ENCODE data around the gene SRXN1.
A peak's percentile ranks its signal among the peaks of the same experiment; 100 is the strongest.

SRXN1 gene

DNA sequence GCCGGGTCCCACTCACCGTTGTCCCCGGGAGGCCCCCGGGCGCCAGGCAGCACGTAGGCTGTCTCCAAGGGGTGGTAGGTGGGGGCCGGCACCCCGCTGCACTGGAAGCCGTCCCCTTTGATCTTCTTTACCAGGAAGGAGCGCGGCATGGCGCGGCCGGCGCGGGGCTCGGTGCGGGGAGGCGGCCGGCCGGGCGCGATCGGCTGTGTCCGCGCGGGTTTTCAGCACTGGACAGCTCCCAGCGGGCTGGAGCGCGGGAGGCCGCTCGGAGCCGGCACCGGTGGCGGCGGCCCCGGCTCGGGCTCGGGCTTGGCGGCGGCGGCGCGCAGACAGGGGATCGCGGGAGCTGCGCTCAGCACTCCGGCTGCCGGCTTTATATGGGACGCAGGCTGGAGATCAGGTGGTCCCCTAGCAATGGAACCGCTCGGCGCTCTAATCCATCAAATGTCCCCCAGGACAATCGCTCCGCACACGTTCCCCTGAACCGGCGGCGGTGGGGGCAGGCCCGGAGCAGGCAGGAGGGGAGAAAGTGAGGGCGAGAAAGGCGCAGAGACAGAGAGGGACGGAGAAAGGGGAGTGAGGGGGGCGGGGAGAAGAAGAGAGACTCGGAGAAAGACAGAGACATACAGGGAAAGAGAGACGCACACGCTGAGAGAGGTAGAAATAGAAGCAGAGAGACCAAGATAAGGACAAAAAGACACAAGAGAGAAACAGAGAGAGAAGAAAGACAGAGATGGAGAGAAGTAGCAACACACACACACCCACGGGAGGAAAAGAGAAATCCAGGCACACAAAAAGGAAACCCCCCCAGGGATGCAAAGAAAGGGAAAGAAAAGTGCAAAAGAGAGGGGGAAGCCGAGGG lies 22.7 kb upstream of the SRXN1 start, which contains the start of gene SCRT2:
Gene SCRT2 (minus strand): TSS at position 350 of the 862 bp plus-strand sequence. CDS start 201 bp downstream, at position 149.
- peak; percentile 38 for DNase-seq (ENCODE audit: low read depth)

DNA sequence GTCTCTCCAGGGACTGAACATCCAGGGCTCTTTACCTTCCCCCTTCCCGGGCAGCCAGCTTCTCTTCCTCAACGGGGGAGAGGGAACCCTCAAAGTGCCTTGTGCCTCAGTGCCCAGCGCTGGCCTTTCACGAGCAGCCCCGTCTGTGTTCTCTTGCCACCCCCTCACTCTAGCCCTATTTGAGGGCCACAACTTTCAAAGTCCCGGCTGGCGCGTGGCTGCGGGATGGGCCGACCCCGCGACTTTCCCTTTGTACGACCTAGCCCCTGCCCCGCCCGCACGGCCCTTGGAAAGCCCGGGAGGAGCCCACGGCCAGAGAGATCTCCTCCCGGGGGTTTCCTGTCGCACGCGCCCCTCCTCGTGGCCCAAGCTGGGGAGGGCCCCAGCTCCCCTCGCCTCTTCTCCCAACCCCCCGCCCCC lies 22.0 kb upstream of the SRXN1 start:
- DNase-seq (ENCODE audit: low read depth), result no peak

DNA sequence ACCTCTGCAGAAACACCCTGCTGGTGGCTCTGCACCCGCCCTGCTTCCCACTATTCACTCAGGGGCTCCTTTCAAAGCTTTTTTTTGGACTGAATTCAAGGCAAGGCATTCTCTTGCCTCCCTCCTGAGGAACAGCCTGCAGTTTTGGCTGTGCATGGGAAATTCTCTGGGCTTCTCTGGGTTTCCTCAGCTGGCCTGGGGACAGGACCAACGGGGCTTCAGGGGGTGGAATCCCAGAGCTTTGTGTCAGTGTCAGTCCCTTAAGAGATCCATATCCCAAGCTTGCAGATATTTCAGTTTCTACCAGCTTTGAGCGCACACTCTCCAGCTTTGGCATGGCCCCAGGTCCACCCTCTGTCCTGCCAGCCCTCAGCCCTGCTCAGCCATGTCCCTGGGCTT lies 20.6 kb upstream of the SRXN1 start:
- DNase-seq (ENCODE audit: low read depth), result no peak

DNA sequence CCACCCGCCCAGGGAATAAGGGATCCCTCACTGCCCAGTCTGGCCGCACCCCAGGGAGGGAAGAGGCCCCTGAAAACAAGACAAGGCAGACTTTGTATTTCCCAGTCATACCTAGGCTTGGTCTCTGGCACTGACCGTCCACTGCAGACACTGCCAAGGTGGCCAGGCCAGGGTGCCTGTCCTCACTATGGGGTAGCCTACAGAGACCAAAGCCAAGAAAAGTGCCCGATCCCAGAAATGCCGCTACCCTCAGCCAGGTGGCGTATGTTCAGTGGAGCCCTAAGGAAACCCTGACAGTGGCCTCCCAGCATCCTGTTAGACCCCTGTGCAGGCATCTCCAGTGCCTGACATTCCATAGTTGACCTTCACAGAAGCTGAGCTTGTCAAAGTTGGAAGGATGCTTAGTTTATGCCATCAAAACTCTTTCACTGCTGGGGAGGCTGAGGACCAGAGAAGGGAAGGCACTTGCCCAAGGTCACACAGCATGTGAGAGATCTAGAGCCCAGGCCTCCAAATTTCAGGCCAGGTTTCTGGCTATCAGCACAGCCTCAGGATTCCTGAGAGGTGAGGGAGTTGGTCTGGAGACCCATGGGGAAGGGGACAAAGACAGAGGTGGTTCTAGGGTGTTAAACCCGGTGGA lies 20.1 kb upstream of the SRXN1 start:
- DNase-seq (ENCODE audit: low read depth), result no peak

DNA sequence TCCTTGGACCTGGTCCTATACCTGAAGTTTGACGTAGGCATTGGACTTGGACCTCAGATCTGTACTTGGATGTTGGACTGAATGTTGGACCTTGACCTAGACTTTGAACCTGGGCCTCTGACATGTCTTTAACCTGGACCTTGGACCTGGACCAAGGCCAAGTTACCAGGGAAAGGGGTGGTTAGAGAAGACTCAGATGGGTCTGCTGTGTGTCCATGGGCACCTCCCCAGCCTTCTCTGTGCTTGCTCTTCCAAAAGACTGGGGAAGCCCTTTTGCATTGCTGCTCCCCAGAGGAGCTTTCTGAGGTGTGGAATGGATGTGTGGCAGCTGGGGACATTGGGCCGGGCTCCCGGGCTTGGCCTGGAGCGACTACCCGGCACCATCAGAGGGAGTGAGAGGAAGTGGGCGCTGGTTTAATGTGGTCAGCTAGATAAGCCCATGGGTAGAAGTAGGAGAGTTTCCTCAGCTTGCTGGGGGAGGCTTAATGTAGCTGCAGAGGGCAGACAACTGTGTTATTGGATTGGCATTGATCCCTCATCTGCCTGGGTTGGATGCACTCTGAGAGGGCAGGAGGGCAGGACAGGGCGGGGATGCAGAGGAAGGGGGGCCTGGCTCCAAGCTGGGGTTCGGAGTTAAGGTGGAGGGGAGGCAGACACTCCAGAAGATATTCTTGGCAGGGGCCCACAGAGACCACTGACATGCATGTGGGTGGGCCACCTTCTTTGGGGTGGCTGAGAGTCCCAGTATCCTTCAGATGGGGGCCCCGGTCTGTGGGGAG lies 18.4 kb upstream of the SRXN1 start:
- DNase-seq (ENCODE audit: low read depth), result no peak

DNA sequence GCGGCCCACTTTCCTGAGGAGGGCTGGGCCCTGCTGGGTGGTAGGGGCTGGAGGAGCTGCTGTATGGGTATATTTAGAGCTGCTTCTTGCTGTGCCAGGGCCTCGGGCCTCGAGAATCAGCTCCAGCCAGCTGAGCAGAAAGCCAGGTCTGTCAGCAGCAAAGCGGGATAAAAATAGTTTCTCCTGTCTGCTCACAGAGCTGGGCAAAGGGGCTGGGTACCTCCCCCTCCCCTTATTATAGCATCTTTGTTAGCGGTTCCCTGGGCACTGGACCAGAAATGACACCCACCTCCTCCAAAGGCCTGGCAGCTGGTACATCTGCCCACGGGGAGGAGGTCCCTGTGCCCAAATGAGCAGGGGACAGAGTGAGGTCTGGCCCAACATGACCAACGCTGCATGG lies 16.6 kb upstream of the SRXN1 start:
- DNase-seq (ENCODE audit: low read depth), result no peak

- DNase-seq (ENCODE audit: low read depth), result no peak
Measured at GRCh38 chr20:668638-669037, 15.6 kb upstream of the SRXN1 start.

GRCh38 chr20:668050-668449 lies 15.1 kb upstream of the SRXN1 start:
- DNase-seq (ENCODE audit: low read depth), result no peak

DNA sequence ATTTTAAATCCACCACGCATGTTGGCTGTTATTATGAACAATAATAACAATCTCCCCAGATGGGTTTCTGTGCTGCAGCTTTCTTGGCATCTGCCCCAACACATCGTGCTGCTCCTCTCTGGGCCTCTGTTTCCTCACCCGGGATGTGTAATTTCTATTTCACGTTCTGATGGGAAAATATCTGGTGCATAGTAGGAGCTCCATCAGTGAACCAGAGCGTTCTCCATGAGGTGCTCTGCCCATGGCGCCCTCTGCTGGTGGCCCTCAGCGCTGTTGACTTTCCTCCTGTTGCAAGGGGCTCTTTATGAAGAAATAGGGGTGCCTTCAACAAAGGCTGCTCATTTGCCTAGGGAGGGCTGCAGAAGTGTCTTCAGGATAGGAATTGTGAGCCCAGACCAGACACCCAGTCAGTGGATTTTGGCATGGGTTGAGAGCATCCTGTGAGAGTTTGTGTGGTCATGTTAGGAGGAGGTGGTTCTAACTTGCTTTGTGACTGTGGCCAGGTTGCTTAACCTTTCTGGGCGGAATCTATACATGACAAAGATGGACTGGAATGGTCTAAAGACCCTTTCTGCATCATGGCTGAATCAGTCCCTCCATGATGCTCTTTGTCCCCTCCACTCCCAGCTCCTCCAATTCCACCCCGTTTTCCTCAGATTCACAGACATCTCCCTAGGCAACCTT lies 14.5 kb upstream of the SRXN1 start:
- peak; percentile 42 for DNase-seq (ENCODE audit: low read depth)

DNA sequence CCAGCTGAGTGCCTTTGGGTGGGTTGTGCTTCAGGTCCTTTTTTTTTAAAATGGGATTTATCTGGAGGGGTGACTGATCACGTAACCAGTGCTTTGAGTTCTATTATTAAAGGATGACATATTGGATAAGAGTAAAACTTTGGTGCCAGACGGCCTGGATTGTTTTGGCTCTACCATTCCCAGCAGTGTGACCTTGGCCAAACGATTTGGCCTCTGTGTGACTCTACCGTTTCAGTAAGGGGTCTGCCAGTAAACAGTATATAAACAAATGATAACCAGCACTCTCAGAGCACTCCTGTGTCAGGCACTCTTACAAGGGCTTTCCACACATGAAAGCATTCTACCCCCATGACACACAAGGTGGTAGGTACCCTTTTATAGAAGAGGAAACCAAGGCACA lies 13.9 kb upstream of the SRXN1 start:
- no peak for DNase-seq (ENCODE audit: low read depth)

- DNase-seq (ENCODE audit: low read depth), result no peak
Measured at GRCh38 chr20:665276-665675, 12.3 kb upstream of the SRXN1 start.

GRCh38 chr20:664576-664975 lies 11.6 kb upstream of the SRXN1 start:
- no peak for DNase-seq (ENCODE audit: low read depth)

DNA sequence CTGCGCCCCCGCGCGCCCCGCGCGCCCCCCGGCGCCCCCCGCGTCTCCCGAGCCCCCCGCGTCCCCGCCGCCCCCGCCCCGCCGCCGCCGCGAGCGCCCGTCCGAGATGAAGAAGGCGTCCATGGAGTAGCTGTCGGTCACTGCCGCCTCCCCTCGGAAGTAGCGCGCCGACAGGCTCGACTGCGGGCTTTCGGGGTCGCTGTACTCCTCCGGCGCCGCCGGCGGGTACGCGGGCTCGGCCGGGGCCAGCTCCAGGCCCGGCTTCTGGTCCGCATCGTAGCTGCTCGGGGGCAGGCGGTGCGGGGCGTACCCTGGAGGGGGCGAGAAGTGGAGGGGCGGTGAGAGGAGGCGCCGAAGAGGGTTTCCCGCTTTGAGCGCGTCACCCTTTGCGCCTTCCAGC lies 11.2 kb upstream of the SRXN1 start:
- DNase-seq (ENCODE audit: low read depth), result no peak

DNA sequence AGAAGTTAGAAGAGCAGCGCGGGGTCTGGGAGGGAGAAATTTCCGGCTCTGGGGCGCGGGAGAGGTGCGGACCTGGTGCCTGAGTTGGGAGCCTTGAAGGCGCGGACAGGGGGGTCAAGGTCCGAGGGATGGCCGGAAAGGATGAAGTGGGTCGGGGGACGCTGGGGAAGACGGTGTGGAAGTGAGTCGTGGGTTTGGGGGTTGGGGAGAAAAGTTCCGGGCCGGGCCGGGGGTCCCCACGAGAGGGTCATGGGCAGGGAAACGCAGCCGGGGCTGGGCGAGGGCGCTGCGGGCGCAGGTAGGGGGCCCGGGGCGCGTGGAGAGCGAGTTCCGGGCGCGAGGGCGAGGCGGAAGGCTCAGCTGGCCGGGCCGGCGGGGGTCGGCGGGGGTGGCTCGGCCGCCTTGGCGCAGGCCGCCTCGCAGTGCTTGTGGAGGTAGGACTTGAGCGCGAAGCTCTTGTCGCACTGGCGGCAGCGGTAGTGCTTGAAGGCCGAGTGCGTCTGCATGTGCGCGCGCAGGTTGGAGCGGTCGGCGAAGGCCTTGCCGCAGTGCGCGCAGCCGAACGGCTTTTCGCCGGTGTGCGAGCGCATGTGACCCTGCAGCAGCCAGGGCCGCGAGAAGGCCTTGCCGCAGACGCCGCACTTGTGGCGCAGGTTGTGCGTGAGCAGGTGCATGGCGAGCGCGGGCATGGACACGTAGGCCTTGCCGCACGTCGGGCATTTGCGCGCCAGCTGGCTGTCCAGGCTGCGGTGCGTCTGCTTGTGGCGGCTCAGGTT lies 10.5 kb upstream of the SRXN1 start:
- no peak for DNase-seq (ENCODE audit: low read depth)

DNA sequence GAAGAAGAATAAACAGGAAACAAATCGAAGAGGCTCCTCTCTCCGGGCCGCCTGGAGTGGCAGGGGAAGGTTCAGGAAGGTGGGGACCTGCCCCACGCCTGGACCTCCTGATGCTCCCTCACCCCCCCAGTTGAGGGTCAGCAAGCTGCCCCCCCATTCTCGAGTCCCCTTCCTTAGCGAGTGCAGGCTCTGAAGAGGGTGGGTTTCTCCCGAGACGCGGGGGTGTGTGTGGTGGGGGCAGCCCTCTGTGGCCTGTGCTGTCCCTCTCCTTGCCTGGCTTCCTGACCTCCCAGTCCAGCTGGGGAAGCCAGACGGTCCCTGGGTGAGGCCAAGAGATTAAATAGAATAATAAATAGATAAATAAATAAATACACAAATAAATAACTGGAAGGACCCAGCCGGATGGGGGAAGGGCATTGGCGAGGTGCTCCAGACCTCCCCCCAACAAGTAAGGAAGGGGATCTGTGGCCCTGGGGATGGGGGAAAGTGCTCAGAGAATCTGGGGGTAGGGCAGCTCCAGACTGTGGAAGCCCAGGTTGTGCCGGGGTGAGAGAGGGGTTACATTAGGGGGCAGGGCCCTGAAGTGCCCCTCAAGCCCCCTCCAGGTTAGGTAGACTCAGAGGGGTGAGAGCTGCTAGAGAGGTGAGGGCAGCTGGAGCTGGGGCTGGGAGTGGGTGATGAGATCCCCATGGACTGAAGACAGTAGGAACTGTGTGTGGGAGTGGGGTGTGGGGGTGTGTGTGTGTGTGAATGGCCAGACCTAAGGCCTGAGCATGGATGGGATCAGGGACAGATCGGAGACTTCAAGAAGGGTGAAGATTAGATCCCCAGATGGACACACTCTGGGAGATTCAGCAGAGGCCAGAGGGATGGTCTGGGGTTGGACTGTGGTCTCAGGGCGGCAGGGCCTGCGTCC lies 9.5 kb upstream of the SRXN1 start:
- DNase-seq (ENCODE audit: low read depth), result no peak

GRCh38 chr20:661474-662270 lies 8.7 kb upstream of the SRXN1 start:
- DNase-seq (ENCODE audit: low read depth), result no peak

DNA sequence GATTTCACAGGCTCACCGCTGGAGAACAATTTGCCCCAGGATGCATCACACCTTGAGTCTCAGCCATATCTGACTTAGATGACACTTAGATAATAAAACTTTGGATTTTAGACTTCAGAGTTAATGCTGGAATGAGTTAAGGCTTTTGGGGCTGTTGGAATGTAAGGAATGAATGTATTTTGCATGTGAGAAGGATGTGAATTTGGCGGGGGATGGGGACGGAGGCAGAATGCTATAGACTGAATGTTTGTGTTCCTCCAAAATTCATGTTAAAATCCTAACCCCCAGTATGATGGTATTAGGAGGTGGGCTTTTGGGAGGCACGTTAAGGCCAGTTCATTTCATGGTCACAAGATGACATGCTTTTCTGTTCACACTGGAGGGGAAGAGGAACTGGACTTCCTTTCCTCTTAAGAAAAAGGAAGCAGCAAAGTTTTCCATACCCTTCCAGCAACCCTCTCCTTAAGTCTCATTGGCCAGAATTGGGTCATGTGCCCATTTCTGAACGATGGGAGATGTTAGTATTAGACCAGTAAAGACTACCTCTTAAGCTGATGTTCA lies 5.8 kb upstream of the SRXN1 start:
- no peak for DNase-seq (ENCODE audit: low read depth)

DNA sequence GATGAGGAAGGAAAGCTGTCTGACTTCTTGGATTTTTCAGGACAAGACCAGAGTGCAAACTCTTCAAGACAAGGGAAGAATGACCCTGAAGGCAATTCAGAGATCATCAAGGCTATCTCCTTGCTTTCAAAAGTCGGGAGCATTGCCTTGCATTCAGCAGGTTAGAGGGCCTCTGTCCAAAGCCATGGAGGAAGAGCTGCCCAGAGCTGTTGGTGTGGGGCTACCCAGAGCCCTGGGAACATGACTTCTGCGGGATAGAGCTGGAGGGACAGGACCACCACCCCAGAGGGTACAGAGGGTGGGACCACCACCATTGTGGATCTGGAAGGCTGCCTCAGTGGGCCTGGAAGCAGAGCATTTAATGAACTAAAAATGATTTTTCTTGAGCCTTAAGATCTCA lies 5.2 kb upstream of the SRXN1 start:
- DNase-seq (ENCODE audit: low read depth), result no peak

All from stimulated activated CD8-positive, alpha-beta memory T cell treated with anti-CD3 and anti-CD28 coated beads, Interleukin-4, amount 100 ng/mL, for 24 hours (primary cell).